Stimulated activated CD4-positive, alpha-beta T cell treated with anti-CD3 and anti-CD28 coated beads, Interleukin-2, amount 100 ng/mL, for 4 hours (primary cell): ENCODE results near the gene APC.
"Not testable (repeated sequence)": the region's sequence is repeated elsewhere in the genome, so short reads cannot be mapped to it uniquely, and the experiment has no call there.

Source experiments
- DNase-seq: peaks from one replicate; pipeline ENCODE4 v3.0.0-alpha.2; 2020; ENCODE audit warnings: low read depth

Gene APC

GRCh38 chr5:112716895-112717294, 20.8 kb upstream of the APC start:
- not testable (repeated sequence) for DNase-seq

DNA sequence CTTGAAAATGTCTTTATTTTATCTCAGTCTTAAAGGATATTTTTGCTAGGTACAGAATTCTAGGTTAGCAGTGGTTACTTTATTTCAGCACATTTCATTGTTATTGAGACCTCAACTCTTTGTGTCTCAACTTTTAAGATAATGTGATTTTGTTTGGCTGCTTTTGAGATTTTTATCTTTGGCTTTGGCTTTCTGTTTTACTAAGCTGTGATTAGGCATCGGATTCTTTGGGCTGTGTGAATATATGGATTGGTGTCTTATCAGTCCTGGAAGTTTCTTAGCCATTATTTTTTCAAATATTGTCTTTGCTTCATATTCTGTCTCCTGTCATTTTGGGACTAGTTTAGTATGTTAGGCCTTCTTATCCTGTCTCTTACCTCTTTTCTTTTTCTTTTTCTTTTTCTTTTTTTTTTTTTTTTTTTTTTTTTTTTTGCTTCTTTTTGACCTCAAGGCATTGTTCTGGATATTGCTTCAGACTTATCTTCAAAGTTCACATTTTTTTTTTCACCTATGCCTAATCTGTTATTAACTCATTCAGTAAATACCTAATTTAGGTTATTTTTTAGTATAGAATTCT, 20.1 kb upstream of the APC start:
- no peak for DNase-seq

DNA sequence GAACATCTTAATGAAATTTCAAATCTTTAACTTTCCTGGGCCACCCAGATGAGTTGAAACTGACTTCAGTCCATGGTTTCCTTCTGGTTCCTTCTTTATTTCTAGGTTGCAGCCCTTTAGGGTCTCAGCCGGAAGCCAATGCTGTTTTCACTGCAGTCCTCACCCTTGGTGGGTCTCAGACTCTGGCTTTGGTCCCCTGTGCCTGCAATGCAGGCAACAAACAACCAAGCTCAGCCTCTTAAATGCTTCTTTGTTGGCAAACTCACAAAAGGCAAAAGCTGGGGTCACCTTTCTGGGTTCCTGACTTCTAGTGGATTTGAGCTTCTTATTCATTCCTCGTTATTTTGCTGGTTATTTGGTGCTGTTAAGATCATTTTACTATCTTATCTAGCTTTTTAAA, 19.3 kb upstream of the APC start:
- no peak for DNase-seq

- no peak for DNase-seq
Measured at GRCh38 chr5:112720576-112720975, 17.1 kb upstream of the APC start.

- no peak for DNase-seq
Measured at GRCh38 chr5:112724901-112725300, 12.8 kb upstream of the APC start.

DNA sequence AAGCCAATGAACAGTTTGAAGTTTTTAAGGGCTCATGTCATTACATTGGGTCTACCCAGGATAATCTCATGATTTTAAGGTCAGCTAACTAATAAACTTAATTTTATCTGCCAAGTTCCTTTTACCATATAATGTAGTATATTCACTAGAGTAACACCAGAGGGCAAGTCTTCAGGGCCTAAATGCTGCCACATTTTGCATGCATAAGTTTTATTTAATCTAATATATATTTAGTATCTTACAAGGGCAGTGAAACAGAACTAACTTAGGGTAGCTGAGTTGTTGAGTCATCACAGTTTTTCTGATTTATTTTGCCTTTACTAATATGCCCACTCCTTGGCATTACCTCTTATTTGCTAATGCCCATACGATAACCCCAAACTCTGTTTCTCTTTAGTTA, 8.1 kb upstream of the APC start:
- DNase-seq = no peak

DNA sequence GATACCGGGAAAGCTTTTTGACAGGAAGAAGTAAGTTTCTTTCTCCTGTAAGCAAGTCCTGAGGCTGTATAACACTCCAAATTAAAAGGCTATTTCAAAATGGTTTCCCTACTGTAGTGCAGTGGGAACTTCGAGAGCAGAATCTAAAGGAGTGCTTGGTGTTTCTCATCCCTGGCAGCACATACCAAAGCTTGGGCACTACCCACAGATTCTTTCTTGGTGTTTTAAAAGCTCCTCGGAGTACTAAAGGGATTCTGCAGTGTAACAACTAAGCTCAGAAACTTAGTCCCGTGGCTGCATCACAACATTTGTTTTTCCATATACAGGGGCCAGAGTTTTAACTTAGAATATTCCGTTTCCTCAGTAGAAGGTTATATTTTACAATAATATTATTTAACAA, 5.6 kb upstream of the APC start:
- DNase-seq = no peak

GRCh38 chr5:112733586-112733985, 4.1 kb upstream of the APC start:
- DNase-seq = no peak

GRCh38 chr5:112734597-112734996, 3.1 kb upstream of the APC start:
- no peak for DNase-seq

- no peak for DNase-seq
Measured at GRCh38 chr5:112735702-112736101, 2.0 kb upstream of the APC start.

GRCh38 chr5:112737070-112737462, 619 bp upstream of the APC start:
- no peak for DNase-seq

DNA sequence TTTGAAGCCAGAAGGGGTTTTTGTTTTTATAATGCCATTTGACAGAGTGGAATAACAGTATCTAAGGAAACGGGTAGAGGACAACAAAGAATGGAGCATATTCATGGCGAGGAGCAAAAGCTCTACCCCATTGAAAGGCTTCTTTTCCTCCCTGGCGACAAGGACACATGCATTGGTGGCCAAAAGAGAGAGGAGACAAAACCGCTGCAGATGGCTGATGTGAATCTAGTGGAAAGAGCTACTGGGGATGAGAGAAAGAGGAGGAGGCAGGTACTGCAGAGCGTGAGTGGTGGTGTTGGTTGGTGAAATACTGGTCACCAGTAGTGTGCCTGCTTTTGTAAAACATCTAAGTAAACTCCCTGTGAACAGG, 491 bp downstream of the APC start:
- DNase-seq = no peak

GRCh38 chr5:112742424-112742823, 4.7 kb downstream of the APC start:
- DNase-seq = no peak

DNA sequence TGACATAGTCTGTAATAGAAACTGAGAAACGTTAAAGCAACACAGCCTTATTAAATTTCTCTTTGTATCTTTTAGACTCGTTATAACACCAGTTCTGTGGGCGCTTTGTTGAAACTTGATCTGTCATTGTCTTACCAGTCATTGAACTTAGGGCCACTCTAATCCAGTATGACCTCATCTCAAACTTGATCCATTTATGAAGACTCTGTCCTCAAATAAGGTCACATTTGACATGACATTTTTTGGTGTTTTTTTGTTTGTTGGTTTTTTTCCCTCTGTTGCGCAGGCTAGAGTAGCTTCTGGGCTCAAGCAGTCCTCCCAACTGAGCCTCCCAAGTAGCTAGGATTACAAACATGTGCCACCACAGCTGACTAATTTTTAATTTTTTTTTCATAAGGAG, 5.9 kb downstream of the APC start:
- no peak for DNase-seq

- DNase-seq = no peak
Measured at GRCh38 chr5:112752335-112752734, 14.7 kb downstream of the APC start.

DNA sequence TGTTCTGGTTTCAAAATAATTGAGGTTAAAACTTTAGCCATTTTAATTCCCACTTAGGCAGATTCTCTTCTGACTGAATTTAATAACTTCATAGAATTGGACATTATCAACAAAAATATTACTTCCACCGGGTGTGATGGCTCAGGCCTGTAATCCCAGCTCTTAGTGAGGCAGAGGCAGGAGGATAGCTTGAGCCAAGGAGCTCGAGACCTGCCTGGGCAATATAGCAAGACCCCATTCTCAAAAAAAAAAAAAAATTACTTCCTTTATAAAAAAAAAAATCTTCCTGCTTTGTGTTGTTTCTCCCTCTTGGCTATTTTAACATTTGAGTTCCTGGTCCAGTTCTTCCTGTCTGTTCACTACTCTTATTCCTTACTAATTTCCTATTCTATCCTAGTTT, 18.0 kb downstream of the APC start:
- no peak for DNase-seq

DNA sequence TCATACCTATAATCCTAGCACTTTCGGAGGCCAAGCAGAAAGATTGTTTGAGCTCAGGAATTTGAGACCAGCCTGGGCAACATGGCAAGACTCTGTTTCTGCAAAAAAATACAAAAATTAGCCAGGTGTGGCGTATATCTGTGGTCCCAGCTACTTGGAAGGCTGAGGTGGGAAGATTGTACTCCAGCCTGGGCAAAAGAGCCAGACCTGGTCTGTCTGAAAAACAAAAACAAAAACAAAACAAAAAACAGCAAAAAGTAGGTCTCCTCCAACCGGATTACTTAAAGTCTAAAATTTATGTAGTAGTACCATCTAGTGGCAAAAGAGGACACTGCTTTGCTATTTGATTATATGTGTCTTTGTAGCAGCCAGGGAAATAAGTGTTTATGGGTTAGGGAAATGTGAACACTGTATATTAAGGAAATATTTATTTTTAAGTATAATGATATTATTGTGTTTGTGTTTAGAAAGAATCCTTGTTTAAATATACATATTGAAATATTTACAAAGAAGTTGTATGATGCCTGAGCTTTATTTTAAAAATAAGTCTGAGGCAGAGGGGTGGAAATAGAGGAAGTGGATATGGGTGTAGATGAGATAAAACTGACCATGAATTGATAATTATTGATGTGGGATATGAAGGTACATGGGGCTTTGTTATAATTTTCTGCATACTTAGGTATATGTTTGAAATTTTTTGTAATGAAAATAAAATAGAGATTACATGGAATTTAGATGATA, 20.0 kb downstream of the APC start:
- DNase-seq = no peak

DNA sequence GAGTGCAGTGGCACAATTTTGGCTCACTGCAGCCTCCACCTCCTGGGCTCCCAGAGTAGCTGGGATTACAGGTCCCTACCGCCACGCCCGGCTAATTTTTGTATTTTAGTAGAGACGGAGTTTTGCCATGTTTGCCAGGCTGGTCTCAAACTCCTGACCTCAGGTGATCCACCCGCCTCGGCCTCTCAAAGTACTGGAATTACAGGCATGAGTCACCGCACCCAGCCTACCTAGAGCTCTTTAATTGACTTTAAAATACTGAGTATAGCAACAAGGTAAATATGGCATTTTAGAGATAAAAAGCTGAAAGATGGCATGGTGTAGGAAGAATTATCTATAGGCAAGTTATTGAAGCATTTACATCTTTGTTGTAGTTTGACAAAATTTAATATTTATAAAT, 21.0 kb downstream of the APC start:
- no peak for DNase-seq

DNA sequence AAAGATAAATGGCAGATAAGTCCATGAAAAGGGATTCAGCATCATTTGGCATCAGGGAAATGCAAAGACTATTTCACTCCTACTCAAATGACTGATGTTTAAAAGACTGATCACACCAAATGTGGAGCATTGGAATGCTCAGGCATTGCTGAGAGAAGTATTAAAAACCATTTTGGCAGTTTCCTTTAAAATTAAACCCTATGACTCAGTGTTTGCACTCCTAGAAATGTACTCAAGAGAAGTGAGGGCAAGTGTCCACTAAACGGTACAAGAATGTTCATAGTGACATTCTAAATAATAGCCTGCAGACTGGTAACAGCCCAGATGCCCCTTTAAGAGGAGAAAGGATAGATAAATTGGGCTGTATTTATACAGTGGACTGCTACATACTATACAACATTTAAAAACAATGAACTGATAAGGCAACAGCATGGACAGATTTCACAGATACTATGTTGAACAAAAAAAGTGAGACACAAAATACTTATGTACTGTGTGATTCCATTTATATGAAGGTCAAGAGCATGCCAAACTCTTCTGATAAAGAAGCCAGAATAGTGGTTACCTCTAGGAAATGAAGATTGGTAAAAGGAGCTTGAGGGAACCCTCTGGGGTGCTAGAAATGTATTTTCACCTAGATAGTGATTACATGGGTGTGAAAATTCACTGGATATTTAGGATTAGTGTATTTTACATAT, 24.6 kb downstream of the APC start:
- no peak for DNase-seq

DNA sequence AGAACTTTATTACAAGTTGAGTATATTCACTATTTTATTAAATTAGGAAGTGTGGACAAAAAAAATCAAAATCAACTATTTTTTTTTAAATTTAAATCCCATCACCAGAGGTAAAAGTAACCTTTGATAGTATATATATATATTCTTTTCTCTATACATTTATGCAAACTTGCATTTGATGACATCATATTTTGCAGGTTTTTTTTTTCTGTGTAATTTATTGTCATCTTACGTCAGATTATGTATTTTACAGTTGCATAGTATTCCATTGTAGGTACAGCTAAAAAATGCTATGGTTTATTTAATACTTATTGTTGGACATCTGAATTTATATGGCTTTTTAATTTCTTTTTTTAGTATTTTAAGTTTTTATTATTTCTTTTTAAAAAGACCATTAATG, 25.5 kb downstream of the APC start:
- no peak for DNase-seq

DNA sequence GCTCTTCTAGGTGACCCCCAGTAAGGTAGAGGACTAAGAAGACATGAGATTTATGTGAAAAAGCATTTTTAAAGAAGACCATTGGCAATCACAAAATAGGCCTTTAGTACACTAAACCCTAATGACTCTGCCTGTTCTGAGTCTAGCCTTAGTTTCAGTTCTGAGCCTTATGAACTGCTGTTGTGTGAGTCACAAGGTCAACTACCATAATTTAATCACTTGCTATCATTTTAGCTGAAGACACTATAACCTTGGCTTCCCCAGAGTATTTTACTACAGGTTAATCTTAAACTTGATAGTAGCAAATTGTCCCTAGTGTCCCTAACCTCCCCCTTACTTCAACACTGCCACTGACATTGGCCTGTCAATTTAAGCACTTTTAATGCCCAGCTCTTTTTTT, 34.4 kb downstream of the APC start:
- DNase-seq = no peak

- no peak for DNase-seq
Measured at GRCh38 chr5:112776301-112776856, 38.7 kb downstream of the APC start.

DNA sequence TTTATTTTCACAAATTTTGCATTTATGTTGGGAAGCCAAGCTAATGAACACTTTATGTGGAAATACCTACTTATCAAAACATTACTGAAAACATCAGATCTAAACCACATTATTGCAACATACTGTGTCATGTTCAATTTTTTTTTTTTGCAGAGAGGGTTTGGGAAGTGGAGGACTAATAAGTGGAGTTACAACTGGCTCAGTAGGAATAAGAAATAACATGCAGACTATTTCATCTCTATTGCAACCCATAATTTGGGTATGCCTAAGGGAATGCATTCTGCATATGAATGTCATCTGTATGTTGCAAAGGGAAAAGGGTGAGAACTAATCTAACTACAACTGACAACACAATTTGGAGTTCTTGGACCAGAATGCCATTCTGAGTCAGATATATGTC, 41.8 kb downstream of the APC start:
- DNase-seq = no peak
